Body of pancreas (tissue), 4 donors: ENCODE results near the gene DRC7. TPM values are rescaled to one million over a fixed set of nuclear protein-coding genes. Genes with fewer than 3 reads are reported as not detected.

ENCODE experiments used
- ATAC-seq: fragments of 150-250 bp; one replicate; pipeline ENCODE4 v1.9.1; 2016
- DNase-seq, 4 donors: peaks; one replicate each; pipeline ENCODE4 v3.0.0-alpha.2; 2019
- H3K27ac ChIP-seq, 4 donors: fragments of 200-600 bp; sonication (generic); 1 replicate in 3 of 4; 2 replicates in 1 of 4; pipeline versions ENCODE4 v1.5.1 to v1.6.1; 2016 to 2019; ENCODE audit warnings: mild to moderate bottlenecking in 1 of 4, mixed read lengths in 1 of 4, moderate library complexity in 1 of 4
- H3K27me3 ChIP-seq, 2 donors: fragments of 200-600 bp; sonication (generic); one replicate each; pipeline ENCODE4 v1.6.0; 2016; ENCODE audit warnings: mild to moderate bottlenecking in 1 of 2
- H3K36me3 ChIP-seq, 2 donors: fragments of 200-600 bp; sonication (generic); replicated peaks in 1 of 2; 2 replicates each; pipeline ENCODE4 v1.5.1; 2016; ENCODE audit warnings: low read depth in 2 of 2; ENCODE audit not compliant: insufficient read depth in 1 of 2
- H3K4me1 ChIP-seq: fragments of 200-600 bp; sonication (generic); one replicate; pipeline ENCODE4 v1.6.0; 2016
- H3K4me3 ChIP-seq, 2 donors: fragments of 200-600 bp; sonication (generic); 1 replicate in 1 of 2; 2 replicates in 1 of 2; pipeline ENCODE4 v1.5.1; 2016 to 2019
- H3K9me3 ChIP-seq, 3 donors: fragments of 200-600 bp; sonication (generic); 1 replicate in 2 of 3; 2 replicates in 1 of 3; pipeline ENCODE4 v1.5.1; 2016
- POLR2A ChIP-seq, 3 donors: fragments of 450-650 bp; IDR thresholded peaks; one replicate each; pipeline ENCODE4 v1.6.1; 2016; ENCODE audit warnings: antibody characterized with exemption in 3 of 3, mild to moderate bottlenecking in 2 of 3
- WGBS, 2 donors: methylation state at CpG; one replicate each; pipeline ENCODE4 v1.1.5; 2017; 5-methylcytosine and 5-hydroxymethylcytosine counted together
- intact Hi-C: fragments of 100-400 bp; cut with DNase I; formaldehyde crosslinking; loops from one replicate; pipeline ENCODE4 v1.15.1; 2023
- total RNA-seq, 2 donors: library from RNA; depleted of rRNA; stranded (reverse); fragments of >200 nt; gene quantifications; one replicate each; pipeline ENCODE4 v1.1.0, GENCODE V29; 2016
- TF ChIP-seq, protein P1 (sequence below), 7 experiments: fragments of 450-650 bp in 4 of 7; fragments of 200-600 bp in 3 of 7; sonication (generic) in 3 of 7; IDR thresholded peaks; one replicate each; pipeline ENCODE4 v1.5.1; 2016 to 2019; ENCODE audit warnings: antibody characterized with exemption in 7 of 7

Gene DRC7
- total RNA-seq, 2 donors from 2014 or later = 1.3 TPM; not detected in 1

DNA sequence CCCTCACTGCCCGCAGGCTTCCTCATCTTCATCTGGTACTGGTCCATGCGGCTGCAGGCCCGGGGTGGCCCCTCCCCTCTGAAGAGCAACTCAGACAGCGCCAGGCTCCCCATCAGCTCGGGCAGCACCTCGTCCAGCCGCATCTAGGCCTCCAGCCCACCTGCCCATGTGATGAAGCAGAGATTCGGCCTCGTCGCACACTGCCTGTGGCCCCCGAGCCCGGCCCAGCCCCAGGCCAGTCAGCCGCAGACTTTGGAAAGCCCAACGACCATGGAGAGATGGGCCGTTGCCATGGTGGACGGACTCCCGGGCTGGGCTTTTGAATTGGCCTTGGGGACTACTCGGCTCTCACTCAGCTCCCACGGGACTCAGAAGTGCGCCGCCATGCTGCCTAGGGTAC is 31.2 kb upstream of the DRC7 start:
- Histone ChIP-seq H3K36me3 (peaks cover 6 to 35% of the 10 kb centered on the region in 2 donors), H3K27me3 (no peaks in the 10 kb centered on the region), H3K4me1 (no peaks in the 10 kb centered on the region), H3K27ac (no peak overlapping the region), H3K9me3 (no peaks in the 10 kb centered on the region), H3K4me3 (no peak overlapping the region)
- intact Hi-C loops = no loop called here
- WGBS, 2 donors = 88 to 100% methylated on average over 2 to 18 of the region's 21 CpGs
- no peak for ATAC-seq
- TF ChIP-seq, protein P1, sequence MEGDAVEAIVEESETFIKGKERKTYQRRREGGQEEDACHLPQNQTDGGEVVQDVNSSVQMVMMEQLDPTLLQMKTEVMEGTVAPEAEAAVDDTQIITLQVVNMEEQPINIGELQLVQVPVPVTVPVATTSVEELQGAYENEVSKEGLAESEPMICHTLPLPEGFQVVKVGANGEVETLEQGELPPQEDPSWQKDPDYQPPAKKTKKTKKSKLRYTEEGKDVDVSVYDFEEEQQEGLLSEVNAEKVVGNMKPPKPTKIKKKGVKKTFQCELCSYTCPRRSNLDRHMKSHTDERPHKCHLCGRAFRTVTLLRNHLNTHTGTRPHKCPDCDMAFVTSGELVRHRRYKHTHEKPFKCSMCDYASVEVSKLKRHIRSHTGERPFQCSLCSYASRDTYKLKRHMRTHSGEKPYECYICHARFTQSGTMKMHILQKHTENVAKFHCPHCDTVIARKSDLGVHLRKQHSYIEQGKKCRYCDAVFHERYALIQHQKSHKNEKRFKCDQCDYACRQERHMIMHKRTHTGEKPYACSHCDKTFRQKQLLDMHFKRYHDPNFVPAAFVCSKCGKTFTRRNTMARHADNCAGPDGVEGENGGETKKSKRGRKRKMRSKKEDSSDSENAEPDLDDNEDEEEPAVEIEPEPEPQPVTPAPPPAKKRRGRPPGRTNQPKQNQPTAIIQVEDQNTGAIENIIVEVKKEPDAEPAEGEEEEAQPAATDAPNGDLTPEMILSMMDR (IDR thresholded peaks at IDR 0.05) = no peak
- no peak for TF ChIP-seq POLR2A (IDR thresholded peaks at IDR 0.05)
- DNase-seq = no peak

- WGBS, 2 donors = 89% methylated on average over 12 to 15 of the region's 15 CpGs
- Histone ChIP-seq H3K27ac (no peak overlapping the region), H3K27me3 (no peaks in the 10 kb centered on the region), H3K36me3 (peaks cover 6 to 29% of the 10 kb centered on the region in 2 donors), H3K9me3 (no peaks in the 10 kb centered on the region), H3K4me1 (no peaks in the 10 kb centered on the region), H3K4me3 (no peak overlapping the region)
- ATAC-seq (no peak), DNase-seq (no peak)
- TF ChIP-seq POLR2A (IDR thresholded peaks at IDR 0.05) = no peak
- TF ChIP-seq, protein P1 (IDR thresholded peaks at IDR 0.05) = peak in 1 of 7 experiments; percentile 3
- intact Hi-C loops = no loop called here
These were observed 30.5 kb upstream of the DRC7 start for GRCh38 chr16:57663917-57664661.

GRCh38 chr16:57664662-57665025 is 30.0 kb upstream of the DRC7 start:
- Histone ChIP-seq H3K36me3 (peaks cover 6 to 24% of the 10 kb centered on the region in 2 donors), H3K4me3 (no peak overlapping the region), H3K4me1 (no peaks in the 10 kb centered on the region), H3K9me3 (no peaks in the 10 kb centered on the region), H3K27ac (no peak overlapping the region), H3K27me3 (no peaks in the 10 kb centered on the region)
- TF ChIP-seq POLR2A (IDR thresholded peaks at IDR 0.05) = no peak
- TF ChIP-seq, protein P1 (IDR thresholded peaks at IDR 0.05) = no peak
- no peak for ATAC-seq
- intact Hi-C loops = no loop called here
- DNase-seq = no peak
- 84 to 87% methylated on average over 6 of the region's 6 CpGs for WGBS, 2 donors

GRCh38 chr16:57665541-57665940 is 29.1 kb upstream of the DRC7 start:
- peaks cover 6 to 20% of the 10 kb centered on the region in 2 donors for H3K36me3 ChIP-seq
- DNase-seq (no peak), ATAC-seq (no peak)
- H3K4me1 ChIP-seq = no peaks in the 10 kb centered on the region
- H3K27ac ChIP-seq = no peak overlapping the region
- intact Hi-C loops = no loop called here
- TF ChIP-seq, protein P1 (IDR thresholded peaks at IDR 0.05) = no peak
- TF ChIP-seq POLR2A (IDR thresholded peaks at IDR 0.05) = no peak
- WGBS, 2 donors = 83 to 86% methylated on average over 3 to 4 of the region's 4 CpGs
- H3K27me3 ChIP-seq = no peaks in the 10 kb centered on the region
- no peak overlapping the region for H3K4me3 ChIP-seq
- no peaks in the 10 kb centered on the region for H3K9me3 ChIP-seq
